Measurements from ENCODE around the gene UFSP1.
"Not testable (repeated sequence)": the region's sequence is repeated elsewhere in the genome, so short reads cannot be mapped to it uniquely, and the experiment has no call there.

The UFSP1 gene

GRCh38 chr7:100888988-100889750 is at the start of gene UFSP1:
UFSP1 (minus strand) TSS chr7:100889715; CDS start chr7:100889271, 444 bp downstream.
- peak; percentile 65 for ATAC-seq
- 0 out of 2 replicates have a peak, but pooled peaks have one; percentile 53 for TF ChIP-seq ZNF565 (CRISPR knock-in tag; conservative IDR thresholded peaks at IDR 0.05; ENCODE audit: low read depth)
- TF ChIP-seq GLIS3 (CRISPR knock-in tag; IDR thresholded peaks at IDR 0.05): peak; percentile 68; the same call in 1 of the 2 replicates
- no peak for TF ChIP-seq RARB (CRISPR knock-in tag; IDR thresholded peaks at IDR 0.05)
- no peak for TF ChIP-seq TCF4 (CRISPR knock-in tag; IDR thresholded peaks at IDR 0.05; ENCODE audit: borderline replicate concordance)
- TF ChIP-seq PPARA (CRISPR knock-in tag; IDR thresholded peaks at IDR 0.05; ENCODE audit: borderline replicate concordance): no peak
- TF ChIP-seq SNAI2 (CRISPR knock-in tag; IDR thresholded peaks at IDR 0.05): no peak
- TF ChIP-seq ZNF70 (CRISPR knock-in tag; IDR thresholded peaks at IDR 0.05): 0 out of 2 replicates have a peak, but pooled peaks have one; percentile 20
- no peak for TF ChIP-seq BACH2 (CRISPR knock-in tag; IDR thresholded peaks at IDR 0.05; ENCODE audit: borderline replicate concordance)
- TF ChIP-seq CSRNP3 (CRISPR knock-in tag; IDR thresholded peaks at IDR 0.05): no peak
- no peak for TF ChIP-seq ISL1 (CRISPR knock-in tag; IDR thresholded peaks at IDR 0.05)
- TF ChIP-seq ZFP30 (CRISPR knock-in tag; IDR thresholded peaks at IDR 0.05): no peak
- TF ChIP-seq ZNF8 (CRISPR knock-in tag; IDR thresholded peaks at IDR 0.05): no peak
- TF ChIP-seq CSDC2 (CRISPR knock-in tag; IDR thresholded peaks at IDR 0.05): peak; percentile 52; the same call in 1 of the 2 replicates
- no peak for TF ChIP-seq ZC3H10 (CRISPR knock-in tag; IDR thresholded peaks at IDR 0.05)
- TF ChIP-seq ZFP3 (CRISPR knock-in tag; IDR thresholded peaks at IDR 0.05): no peak
- TF ChIP-seq ARNTL (CRISPR knock-in tag; IDR thresholded peaks at IDR 0.05; ENCODE audit: borderline replicate concordance, low read depth): no peak
- 0 out of 2 replicates have a peak, but pooled peaks have one; percentile 25 for TF ChIP-seq POU6F1 (CRISPR knock-in tag; IDR thresholded peaks at IDR 0.05; ENCODE audit: borderline replicate concordance, low read depth)
- TF ChIP-seq CREB5 (CRISPR knock-in tag; IDR thresholded peaks at IDR 0.05; ENCODE audit: low read depth): no peak
- TF ChIP-seq OSR1 (CRISPR knock-in tag; IDR thresholded peaks at IDR 0.05): no peak
- no peak for TF ChIP-seq TSHZ2 (CRISPR knock-in tag; IDR thresholded peaks at IDR 0.05)
- TF ChIP-seq PATZ1 (CRISPR knock-in tag; IDR thresholded peaks at IDR 0.05; ENCODE audit: borderline replicate concordance): no peak
- no peak for TF ChIP-seq TOX (CRISPR knock-in tag; IDR thresholded peaks at IDR 0.05; ENCODE audit: borderline replicate concordance)
- TF ChIP-seq ESRRG (CRISPR knock-in tag; IDR thresholded peaks at IDR 0.05): no peak

- not testable (repeated sequence) for ATAC-seq
These were observed 46.7 kb upstream of the UFSP1 start for GRCh38 chr7:100936167-100936566.

- not testable (repeated sequence) for ATAC-seq
These were observed 45.9 kb upstream of the UFSP1 start for GRCh38 chr7:100935381-100935780.

Measured in SK-N-SH treated with all-trans-retinoic acid at 6 μM for 48 hours (cell line).